ENCODE data around the gene S100A4. TPM values are rescaled to one million over a fixed set of nuclear protein-coding genes. Genes with fewer than 3 reads are reported as not detected.
"Not testable (repeated sequence)": the region's sequence is repeated elsewhere in the genome, so short reads cannot be mapped to it uniquely, and the experiment has no call there.

S100A4 gene
- total and polyA plus RNA-seq, 3 experiments from 2014 or later = 125 to 2,575 (median 132) TPM

- H3K9me3 Mint-ChIP-seq; H3K4me1 Mint-ChIP-seq; H3K4me1 ChIP-seq (ENCODE audit: insufficient read depth, low read length); H3K36me3 ChIP-seq (ENCODE audit: insufficient read depth, low read length); H3K27me3 ChIP-seq (ENCODE audit: insufficient read depth, low read length, poor library complexity, severe bottlenecking); POLR2A ChIA-PET; DNase-seq; CTCF ChIA-PET; H3K36me3 Mint-ChIP-seq; H3K4me3 Mint-ChIP-seq; H3K27ac ChIP-seq (ENCODE audit: low read depth, low read length); H3K9me3 ChIP-seq (ENCODE audit: low read length); H3K27ac Mint-ChIP-seq; H3K4me3 ChIP-seq (ENCODE audit: low read length): not testable (repeated sequence)
- H3K27me3 Mint-ChIP-seq = peaks cover 18 to 19% of the 10 kb centered on the region in 2 donors
These were observed 37.9 kb upstream of the S100A4 start for GRCh38 chr1:153583514-153583913.

- H3K27ac Mint-ChIP-seq; POLR2A ChIA-PET; H3K4me1 Mint-ChIP-seq; H3K4me3 Mint-ChIP-seq; H3K27ac ChIP-seq (ENCODE audit: low read depth, low read length); H3K4me1 ChIP-seq (ENCODE audit: insufficient read depth, low read length); CTCF ChIA-PET; H3K9me3 ChIP-seq (ENCODE audit: low read length); H3K9me3 Mint-ChIP-seq; H3K4me3 ChIP-seq (ENCODE audit: low read length); H3K36me3 ChIP-seq (ENCODE audit: insufficient read depth, low read length); H3K36me3 Mint-ChIP-seq; DNase-seq: not testable (repeated sequence)
- peaks cover 23 to 24% of the 10 kb centered on the region in 2 donors for H3K27me3 Mint-ChIP-seq
- H3K27me3 ChIP-seq (ENCODE audit: insufficient read depth, low read length, poor library complexity, severe bottlenecking) = peaks cover 10% of the 10 kb centered on the region
These were observed 37.2 kb upstream of the S100A4 start for GRCh38 chr1:153582836-153583235.

GRCh38 chr1:153578936-153579335 lies 33.3 kb upstream of the S100A4 start:
- no peaks in the 10 kb centered on the region for H3K36me3 ChIP-seq (ENCODE audit: insufficient read depth, low read length)

GRCh38 chr1:153578490-153578889 lies 32.9 kb upstream of the S100A4 start:
- no peaks in the 10 kb centered on the region for H3K9me3 ChIP-seq (ENCODE audit: low read length)
- Mint-ChIP-seq H3K27ac (peak overlapping the region in 1 of 8 donors; percentile 45), H3K4me1 (no peaks in the 10 kb centered on the region), H3K27me3 (peaks cover 19 to 26% of the 10 kb centered on the region in 2 donors), H3K36me3 (peaks cover 0 to 3% (median 0%) of the 10 kb centered on the region in 3 donors), H3K9me3 (no peaks in the 10 kb centered on the region), H3K4me3 (no peak overlapping the region)
- DNase-seq = no peak
- H3K4me1 ChIP-seq (ENCODE audit: insufficient read depth, low read length) = no peaks in the 10 kb centered on the region
- no peak overlapping the region for H3K27ac ChIP-seq (ENCODE audit: low read depth, low read length)
- no peak overlapping the region for H3K4me3 ChIP-seq (ENCODE audit: low read length)
- POLR2A ChIA-PET = no interaction called here
- CTCF ChIA-PET = interaction anchor here (1.0 kb wide), 1 partner anchor 83 kb away, joined by 3 read pairs; no protein-coding TSS in a partner anchor
- no peaks in the 10 kb centered on the region for H3K36me3 ChIP-seq (ENCODE audit: insufficient read depth, low read length)
- peaks cover 8% of the 10 kb centered on the region for H3K27me3 ChIP-seq (ENCODE audit: insufficient read depth, low read length, poor library complexity, severe bottlenecking)

More at GRCh38 chr1:153578936-153579335, 33.3 kb upstream of the S100A4 start:
- H3K27ac Mint-ChIP-seq = no peak overlapping the region
- no peaks in the 10 kb centered on the region for H3K4me1 Mint-ChIP-seq
- no peaks in the 10 kb centered on the region for H3K9me3 Mint-ChIP-seq
- peaks cover 19 to 27% of the 10 kb centered on the region in 2 donors for H3K27me3 Mint-ChIP-seq
- Histone ChIP-seq H3K9me3 (ENCODE audit: low read length) (no peaks in the 10 kb centered on the region), H3K4me1 (ENCODE audit: insufficient read depth, low read length) (no peaks in the 10 kb centered on the region), H3K27me3 (ENCODE audit: insufficient read depth, low read length, poor library complexity, severe bottlenecking) (peaks cover 8% of the 10 kb centered on the region), H3K4me3 (ENCODE audit: low read length) (no peak overlapping the region), H3K27ac (ENCODE audit: low read depth, low read length) (no peak overlapping the region)
- peaks cover 0 to 3% (median 0%) of the 10 kb centered on the region in 3 donors for H3K36me3 Mint-ChIP-seq
- ChIA-PET POLR2A (no interaction called here), CTCF (no interaction called here)
- DNase-seq = no peak
- no peak overlapping the region for H3K4me3 Mint-ChIP-seq

GRCh38 chr1:153577624-153578051 lies 32.0 kb upstream of the S100A4 start:
- Histone ChIP-seq H3K27me3 (ENCODE audit: insufficient read depth, low read length, poor library complexity, severe bottlenecking) (peaks cover 8% of the 10 kb centered on the region), H3K27ac (ENCODE audit: low read depth, low read length) (no peak overlapping the region), H3K4me3 (ENCODE audit: low read length) (no peak overlapping the region), H3K9me3 (ENCODE audit: low read length) (no peaks in the 10 kb centered on the region), H3K4me1 (ENCODE audit: insufficient read depth, low read length) (no peaks in the 10 kb centered on the region), H3K36me3 (ENCODE audit: insufficient read depth, low read length) (no peaks in the 10 kb centered on the region)
- Mint-ChIP-seq H3K36me3 (peaks cover 0 to 3% (median 0%) of the 10 kb centered on the region in 3 donors), H3K27me3 (peaks cover 19 to 26% of the 10 kb centered on the region in 2 donors), H3K27ac (peak overlapping the region in 1 of 8 donors; percentile 39), H3K9me3 (no peaks in the 10 kb centered on the region), H3K4me3 (no peak overlapping the region), H3K4me1 (peaks cover 0 to 2% (median 0%) of the 10 kb centered on the region in 3 donors)
- ChIA-PET CTCF (interaction anchor here (1.0 to 2.9 kb wide), 2 partner anchors 67 to 82 kb away, joined by 3 to 9 read pairs; no protein-coding TSS in a partner anchor), POLR2A (no interaction called here)
- no peak for DNase-seq

GRCh38 chr1:153577138-153577537 lies 31.5 kb upstream of the S100A4 start:
- ChIA-PET CTCF (interaction anchor here (1.0 to 2.9 kb wide), 2 partner anchors 66 to 82 kb away, joined by 3 to 9 read pairs; no protein-coding TSS in a partner anchor), POLR2A (no interaction called here)
- Mint-ChIP-seq H3K4me3 (no peak overlapping the region), H3K27ac (no peak overlapping the region), H3K9me3 (no peaks in the 10 kb centered on the region), H3K27me3 (peaks cover 19 to 26% of the 10 kb centered on the region in 2 donors), H3K36me3 (peaks cover 0 to 3% (median 0%) of the 10 kb centered on the region in 3 donors), H3K4me1 (peaks cover 0 to 3% (median 0%) of the 10 kb centered on the region in 3 donors)
- no peak for DNase-seq
- peaks cover 8% of the 10 kb centered on the region for H3K27me3 ChIP-seq (ENCODE audit: insufficient read depth, low read length, poor library complexity, severe bottlenecking)
- no peak overlapping the region for H3K27ac ChIP-seq (ENCODE audit: low read depth, low read length)
- H3K4me3 ChIP-seq (ENCODE audit: low read length) = no peak overlapping the region
- H3K36me3 ChIP-seq (ENCODE audit: insufficient read depth, low read length) = no peaks in the 10 kb centered on the region
- no peaks in the 10 kb centered on the region for H3K4me1 ChIP-seq (ENCODE audit: insufficient read depth, low read length)
- H3K9me3 ChIP-seq (ENCODE audit: low read length) = no peaks in the 10 kb centered on the region

- H3K4me3 ChIP-seq (ENCODE audit: low read length); H3K36me3 Mint-ChIP-seq; H3K4me1 Mint-ChIP-seq; H3K9me3 Mint-ChIP-seq; H3K36me3 ChIP-seq (ENCODE audit: insufficient read depth, low read length); POLR2A ChIA-PET; H3K27ac Mint-ChIP-seq; H3K27me3 ChIP-seq (ENCODE audit: insufficient read depth, low read length, poor library complexity, severe bottlenecking); H3K4me1 ChIP-seq (ENCODE audit: insufficient read depth, low read length); H3K9me3 ChIP-seq (ENCODE audit: low read length); DNase-seq; H3K27ac ChIP-seq (ENCODE audit: low read depth, low read length); H3K4me3 Mint-ChIP-seq: not testable (repeated sequence)
- CTCF ChIA-PET = interaction anchor here (2.9 kb wide), 1 partner anchor 65 kb away, joined by 9 read pairs; no protein-coding TSS in a partner anchor
- peaks cover 20 to 38% of the 10 kb centered on the region in 2 donors for H3K27me3 Mint-ChIP-seq
These were observed 29.9 kb upstream of the S100A4 start for GRCh38 chr1:153575497-153575896.

- H3K4me1 ChIP-seq (ENCODE audit: insufficient read depth, low read length); H3K36me3 ChIP-seq (ENCODE audit: insufficient read depth, low read length); H3K27me3 ChIP-seq (ENCODE audit: insufficient read depth, low read length, poor library complexity, severe bottlenecking); H3K4me3 Mint-ChIP-seq; H3K27ac ChIP-seq (ENCODE audit: low read depth, low read length); H3K27ac Mint-ChIP-seq; H3K9me3 ChIP-seq (ENCODE audit: low read length); H3K9me3 Mint-ChIP-seq; CTCF ChIA-PET; H3K4me1 Mint-ChIP-seq; POLR2A ChIA-PET; H3K4me3 ChIP-seq (ENCODE audit: low read length); H3K36me3 Mint-ChIP-seq; DNase-seq: not testable (repeated sequence)
- peaks cover 20 to 39% of the 10 kb centered on the region in 2 donors for H3K27me3 Mint-ChIP-seq
These were observed 29.5 kb upstream of the S100A4 start for GRCh38 chr1:153575081-153575491.

Data from CD8-positive, alpha-beta memory T cell (primary cell).